IPS DF 19.7 (cell line): ENCODE measurements around the gene KIF12.
"Not testable (repeated sequence)": the region's sequence is repeated elsewhere in the genome, so short reads cannot be mapped to it uniquely, and the experiment has no call there.

ENCODE experiments used
- DNase-seq: peaks from one replicate; pipeline ENCODE4 v3.0.0-alpha.2; 2013; ENCODE audit warnings: low read depth, low spot score

Gene KIF12

DNA sequence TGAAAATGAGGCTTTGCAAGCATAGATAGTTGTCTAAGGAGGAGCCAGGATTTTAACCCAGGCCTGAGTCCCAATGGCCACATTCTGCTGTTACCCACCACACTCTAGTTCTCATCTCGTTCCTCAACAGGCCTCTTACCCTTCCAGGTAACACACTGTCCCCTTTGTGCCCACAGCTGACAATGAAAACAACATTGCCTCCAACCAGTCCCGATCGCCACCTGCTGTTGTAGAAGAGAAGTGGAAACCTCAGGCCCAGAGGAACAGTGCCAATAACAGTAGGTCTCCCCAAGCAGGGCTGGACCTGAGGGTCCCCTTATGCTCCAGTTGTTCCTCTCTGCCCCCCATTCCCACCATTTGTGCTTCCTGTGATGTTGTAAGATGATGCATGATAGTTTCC is 51.4 kb downstream of the KIF12 start:
- DNase-seq = no peak

GRCh38 chr9:114046875-114047274 is 52.2 kb downstream of the KIF12 start:
- no peak for DNase-seq

GRCh38 chr9:114046237-114046755 is 52.8 kb downstream of the KIF12 start:
- no peak for DNase-seq

GRCh38 chr9:114043660-114044059 is 55.4 kb downstream of the KIF12 start:
- DNase-seq = not testable (repeated sequence)
